ENCODE measurements around the gene MEF2D. TPM values are rescaled to one million over a fixed set of nuclear protein-coding genes. Genes with fewer than 3 reads are reported as not detected.

Gene MEF2D
- total and polyA plus RNA-seq, 4 donors = 8.1 to 95.8 (median 54.8) TPM

- 6 to 17% methylated on average over 25 of the region's 25 CpGs for WGBS, 2 donors
- H3K36me3 ChIP-seq (ENCODE audit: control insufficient read depth in 1 of 2, insufficient read depth in 2 of 2, low read length in 1 of 2) = peaks cover 0 to 15% of the 10 kb centered on the region in 2 donors
- intact Hi-C loops (cut with DNase I) = loop anchor here in 1 of 2 donors (2.0 kb wide), 1 partner anchor 17 kb away; no protein-coding TSS in a partner anchor
- DNase-seq = peak; percentile 91 to 94
- no peak overlapping the region for H3K4me3 ChIP-seq (ENCODE audit: low read length in 2 of 2)
- H3K4me1 ChIP-seq (ENCODE audit: control insufficient read depth in 1 of 2, insufficient read depth in 2 of 2, low read length in 2 of 2) = no peaks in the 10 kb centered on the region
- ATAC-seq (ENCODE audit: low FRiP score) = peak; percentile 86
- no peaks in the 10 kb centered on the region for H3K9me3 ChIP-seq (ENCODE audit: control insufficient read depth, low read length)
- H3K27me3 ChIP-seq (ENCODE audit: control insufficient read depth in 1 of 2, insufficient read depth in 2 of 2, low read length in 1 of 2) = no peaks in the 10 kb centered on the region
- peak overlapping the region; percentile 23 to 89 for H3K27ac ChIP-seq (ENCODE audit: low read depth in 1 of 2, low read length in 2 of 2)
Measured at GRCh38 chr1:156475568-156476500, 24.7 kb downstream of the MEF2D start.

DNA sequence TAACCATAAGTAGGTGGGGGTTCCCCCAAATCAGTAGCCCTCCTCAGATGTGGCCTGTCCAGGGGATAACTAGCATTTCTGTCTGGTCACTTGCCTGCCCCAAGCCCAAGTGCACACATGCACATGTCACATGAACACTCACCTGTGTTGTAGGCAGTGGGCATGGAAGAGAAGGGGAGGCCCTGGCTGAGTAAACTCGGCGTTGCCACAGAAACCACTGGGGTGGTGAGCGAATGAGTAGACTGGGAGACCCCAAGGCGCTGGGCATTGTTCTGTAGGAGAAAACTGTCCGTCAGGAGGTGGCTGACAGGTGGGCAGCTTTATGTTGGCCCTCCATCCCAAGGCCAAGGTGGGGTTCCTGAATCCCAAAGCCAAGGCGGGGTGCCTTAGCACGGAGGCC is 25.6 kb downstream of the MEF2D start:
- Histone ChIP-seq H3K4me1 (ENCODE audit: control insufficient read depth in 1 of 2, insufficient read depth in 2 of 2, low read length in 2 of 2) (no peaks in the 10 kb centered on the region), H3K4me3 (ENCODE audit: low read length in 2 of 2) (no peak overlapping the region), H3K27me3 (ENCODE audit: control insufficient read depth in 1 of 2, insufficient read depth in 2 of 2, low read length in 1 of 2) (no peaks in the 10 kb centered on the region), H3K36me3 (ENCODE audit: control insufficient read depth in 1 of 2, insufficient read depth in 2 of 2, low read length in 1 of 2) (peaks cover 0 to 12% of the 10 kb centered on the region in 2 donors), H3K27ac (ENCODE audit: low read depth in 1 of 2, low read length in 2 of 2) (peak overlapping the region in 1 of 2 donors; percentile 12), H3K9me3 (ENCODE audit: control insufficient read depth, low read length) (no peaks in the 10 kb centered on the region)
- 87 to 92% methylated on average over 7 of the region's 7 CpGs for WGBS, 2 donors
- intact Hi-C loops (cut with DNase I) = loop anchor here in 1 of 2 donors (2.0 kb wide), 1 partner anchor 18 kb away; no protein-coding TSS in a partner anchor
- DNase-seq = peak in 1 of 2 donors; percentile 61
- no peak for ATAC-seq (ENCODE audit: low FRiP score)

GRCh38 chr1:156471496-156472490 is 28.8 kb downstream of the MEF2D start:
- H3K27ac ChIP-seq (ENCODE audit: low read depth in 1 of 2, low read length in 2 of 2) = peak overlapping the region in 1 of 2 donors; percentile 58
- DNase-seq (peak; percentile 88 to 92), ATAC-seq (ENCODE audit: low FRiP score) (peak; percentile 82)
- H3K36me3 ChIP-seq (ENCODE audit: control insufficient read depth in 1 of 2, insufficient read depth in 2 of 2, low read length in 1 of 2) = peaks cover 0 to 10% of the 10 kb centered on the region in 2 donors
- WGBS, 2 donors = 48 to 51% methylated on average over 9 of the region's 9 CpGs
- H3K4me3 ChIP-seq (ENCODE audit: low read length in 2 of 2) = no peak overlapping the region
- intact Hi-C loops (cut with DNase I) = no loop called here
- H3K27me3 ChIP-seq (ENCODE audit: control insufficient read depth in 1 of 2, insufficient read depth in 2 of 2, low read length in 1 of 2) = no peaks in the 10 kb centered on the region
- no peaks in the 10 kb centered on the region for H3K4me1 ChIP-seq (ENCODE audit: control insufficient read depth in 1 of 2, insufficient read depth in 2 of 2, low read length in 2 of 2)
- no peaks in the 10 kb centered on the region for H3K9me3 ChIP-seq (ENCODE audit: control insufficient read depth, low read length)

DNA sequence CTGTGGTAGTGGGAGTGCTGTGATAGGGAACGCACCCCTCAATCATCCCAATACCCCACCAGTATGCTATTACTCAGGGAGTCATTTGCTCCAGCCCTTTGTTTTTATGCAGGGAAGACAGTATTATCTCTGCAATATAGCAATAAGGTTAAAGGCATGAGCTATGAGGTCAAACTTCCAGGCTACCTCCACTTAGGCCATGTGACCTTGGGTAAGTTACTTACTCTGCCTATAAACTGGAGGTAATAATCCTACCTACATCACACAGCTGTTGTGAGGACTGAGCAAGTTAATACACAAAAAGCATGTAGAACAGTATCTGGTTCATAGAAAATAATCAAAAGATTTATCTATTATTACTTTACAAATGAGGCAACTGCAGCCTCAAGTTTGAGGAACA is 30.1 kb downstream of the MEF2D start:
- no peak overlapping the region for H3K4me3 ChIP-seq (ENCODE audit: low read length in 2 of 2)
- DNase-seq (no peak), ATAC-seq (ENCODE audit: low FRiP score) (no peak)
- no peak overlapping the region for H3K27ac ChIP-seq (ENCODE audit: low read depth in 1 of 2, low read length in 2 of 2)
- no peaks in the 10 kb centered on the region for H3K4me1 ChIP-seq (ENCODE audit: control insufficient read depth in 1 of 2, insufficient read depth in 2 of 2, low read length in 2 of 2)
- no peaks in the 10 kb centered on the region for H3K27me3 ChIP-seq (ENCODE audit: control insufficient read depth in 1 of 2, insufficient read depth in 2 of 2, low read length in 1 of 2)
- peaks cover 0 to 10% of the 10 kb centered on the region in 2 donors for H3K36me3 ChIP-seq (ENCODE audit: control insufficient read depth in 1 of 2, insufficient read depth in 2 of 2, low read length in 1 of 2)
- intact Hi-C loops (cut with DNase I) = no loop called here
- no peaks in the 10 kb centered on the region for H3K9me3 ChIP-seq (ENCODE audit: control insufficient read depth, low read length)
- 92 to 100% methylated on average over 1 of the region's 1 CpG for WGBS, 2 donors

DNA sequence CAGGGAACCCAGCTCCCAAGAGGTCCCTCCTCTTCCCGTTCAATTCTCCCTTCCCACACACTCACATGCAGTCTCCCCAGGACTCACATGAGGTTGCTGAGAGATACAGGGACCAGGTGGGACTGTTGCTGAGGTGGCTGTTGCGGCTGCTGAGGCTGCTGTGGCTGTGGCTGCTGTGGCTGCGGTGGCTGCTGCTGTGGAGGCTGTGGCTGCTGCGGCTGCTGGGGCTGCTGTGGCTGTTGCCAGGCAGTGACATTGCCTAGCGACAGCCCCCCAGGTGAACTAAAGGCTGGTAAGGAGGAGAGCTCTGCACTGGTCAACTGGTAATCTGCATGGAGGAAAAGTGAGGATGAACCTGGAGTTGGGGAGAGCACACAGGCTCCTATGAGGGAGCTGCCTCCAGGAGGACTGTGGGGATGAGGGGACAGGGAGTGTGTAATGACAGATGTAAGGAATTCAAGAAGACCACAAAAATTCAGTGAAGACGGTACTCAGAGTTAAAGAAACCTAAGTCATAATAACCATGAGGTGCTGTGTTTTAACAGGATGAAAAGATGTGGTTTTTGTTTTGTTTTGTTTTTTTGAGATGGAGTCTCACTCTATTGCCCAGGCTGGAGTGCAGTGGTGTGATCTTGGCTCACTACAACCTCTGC is 31.8 kb downstream of the MEF2D start:
- H3K27me3 ChIP-seq (ENCODE audit: control insufficient read depth in 1 of 2, insufficient read depth in 2 of 2, low read length in 1 of 2) = no peaks in the 10 kb centered on the region
- intact Hi-C loops (cut with DNase I) = no loop called here
- no peak overlapping the region for H3K27ac ChIP-seq (ENCODE audit: low read depth in 1 of 2, low read length in 2 of 2)
- ATAC-seq (ENCODE audit: low FRiP score) (no peak), DNase-seq (peak in 1 of 2 donors; percentile 59)
- H3K4me1 ChIP-seq (ENCODE audit: control insufficient read depth in 1 of 2, insufficient read depth in 2 of 2, low read length in 2 of 2) = no peaks in the 10 kb centered on the region
- 85 to 88% methylated on average over 6 of the region's 6 CpGs for WGBS, 2 donors
- peaks cover 0 to 8% of the 10 kb centered on the region in 2 donors for H3K36me3 ChIP-seq (ENCODE audit: control insufficient read depth in 1 of 2, insufficient read depth in 2 of 2, low read length in 1 of 2)
- H3K4me3 ChIP-seq (ENCODE audit: low read length in 2 of 2) = no peak overlapping the region
- no peaks in the 10 kb centered on the region for H3K9me3 ChIP-seq (ENCODE audit: control insufficient read depth, low read length)

GRCh38 chr1:156467906-156468305 is 32.7 kb downstream of the MEF2D start:
- Histone ChIP-seq H3K4me1 (ENCODE audit: control insufficient read depth in 1 of 2, insufficient read depth in 2 of 2, low read length in 2 of 2) (no peaks in the 10 kb centered on the region), H3K36me3 (ENCODE audit: control insufficient read depth in 1 of 2, insufficient read depth in 2 of 2, low read length in 1 of 2) (peaks cover 0 to 4% of the 10 kb centered on the region in 2 donors), H3K4me3 (ENCODE audit: low read length in 2 of 2) (no peak overlapping the region), H3K9me3 (ENCODE audit: control insufficient read depth, low read length) (no peaks in the 10 kb centered on the region), H3K27me3 (ENCODE audit: control insufficient read depth in 1 of 2, insufficient read depth in 2 of 2, low read length in 1 of 2) (no peaks in the 10 kb centered on the region), H3K27ac (ENCODE audit: low read depth in 1 of 2, low read length in 2 of 2) (no peak overlapping the region)
- DNase-seq = peak in 1 of 2 donors; percentile 67
- WGBS, 2 donors = 85 to 87% methylated on average over 18 of the region's 18 CpGs
- intact Hi-C loops (cut with DNase I) = no loop called here
- no peak for ATAC-seq (ENCODE audit: low FRiP score)

DNA sequence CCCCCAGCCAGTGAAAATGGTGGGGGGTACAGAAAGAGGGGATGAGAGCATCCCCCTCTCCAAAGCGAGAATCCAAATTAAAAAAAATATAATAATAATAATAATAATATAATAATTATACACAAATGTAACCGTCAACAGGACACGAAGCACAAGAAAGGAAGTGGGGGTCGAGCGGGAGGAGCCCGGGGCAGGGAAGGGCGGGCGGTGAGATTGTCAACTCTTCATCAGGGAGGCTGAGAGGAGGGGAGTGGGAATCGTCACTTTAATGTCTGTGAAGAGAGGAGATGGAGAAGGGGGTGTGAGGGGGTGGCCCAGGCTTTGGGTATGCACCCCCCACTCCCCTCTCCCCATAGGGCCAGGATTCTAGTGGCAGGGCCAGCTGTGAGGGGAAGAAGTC is 33.2 kb downstream of the MEF2D start:
- Histone ChIP-seq H3K9me3 (ENCODE audit: control insufficient read depth, low read length) (no peaks in the 10 kb centered on the region), H3K27ac (ENCODE audit: low read depth in 1 of 2, low read length in 2 of 2) (no peak overlapping the region), H3K27me3 (ENCODE audit: control insufficient read depth in 1 of 2, insufficient read depth in 2 of 2, low read length in 1 of 2) (no peaks in the 10 kb centered on the region), H3K4me1 (ENCODE audit: control insufficient read depth in 1 of 2, insufficient read depth in 2 of 2, low read length in 2 of 2) (no peaks in the 10 kb centered on the region), H3K4me3 (ENCODE audit: low read length in 2 of 2) (no peak overlapping the region), H3K36me3 (ENCODE audit: control insufficient read depth in 1 of 2, insufficient read depth in 2 of 2, low read length in 1 of 2) (peaks cover 0 to 4% of the 10 kb centered on the region in 2 donors)
- DNase-seq (no peak), ATAC-seq (ENCODE audit: low FRiP score) (no peak)
- intact Hi-C loops (cut with DNase I) = no loop called here
- 86 to 88% methylated on average over 9 of the region's 9 CpGs for WGBS, 2 donors
